ENCODE measurements around the gene TRIM29.

GRCh38 chr11:120136356-120136755 lies 1.6 kb downstream of the TRIM29 start:
- TF ChIP-seq CTCF (conservative IDR thresholded peaks at IDR 0.05; ENCODE audit: low read depth, low read length): no peak
- TF ChIP-seq POLR2A (IDR thresholded peaks at IDR 0.05; ENCODE audit: low read depth, low read length): no peak
- TF ChIP-seq RAD21 (IDR thresholded peaks at IDR 0.05; ENCODE audit: low read length): no peak

All from IMR-90 (cell line).